RWPE2 (cell line): ENCODE measurements around the gene RAB13.

ENCODE experiments used
- ATAC-seq: fragments of 200-7000 bp; cut with Tn5 transposase; 3 replicates; pipeline ENCODE4 v1.9.1; 2021; ENCODE audit warnings: low read depth
- DNase-seq: peaks from one replicate; pipeline ENCODE4 v3.0.0-alpha.2; 2020; ENCODE audit warnings: low spot score
- H3K27ac ChIP-seq: fragments of 450-650 bp; 2 replicates; pipeline ENCODE4 v1.5.1; 2017; ENCODE audit warnings: mild to moderate bottlenecking; ENCODE audit not compliant: poor library complexity, severe bottlenecking
- H3K27me3 ChIP-seq: fragments of 250-450 bp; sonication (Bioruptor Pico); 2 replicates; pipeline ENCODE4 v1.5.1; 2021; ENCODE audit warnings: mild to moderate bottlenecking, moderate library complexity; ENCODE audit not compliant: insufficient read depth, poor library complexity, severe bottlenecking
- H3K36me3 ChIP-seq: fragments of 250-450 bp; sonication (Bioruptor Pico); 2 replicates; pipeline ENCODE4 v1.5.1; 2020; ENCODE audit warnings: low read depth, mild to moderate bottlenecking, moderate library complexity
- H3K4me1 ChIP-seq: fragments of 250-450 bp; sonication (Bioruptor Pico); 2 replicates; pipeline ENCODE4 v1.5.1; 2021; ENCODE audit warnings: mild to moderate bottlenecking, moderate library complexity; ENCODE audit not compliant: insufficient read depth, poor library complexity, severe bottlenecking
- H3K4me3 ChIP-seq: fragments of 250-450 bp; sonication (Bioruptor Pico); 2 replicates; pipeline ENCODE4 v1.5.1; 2021; ENCODE audit warnings: mild to moderate bottlenecking, moderate library complexity; ENCODE audit not compliant: severe bottlenecking
- H3K9me3 ChIP-seq: fragments of 250-450 bp; sonication (Bioruptor Pico); 2 replicates; pipeline ENCODE4 v1.5.1; 2021; ENCODE audit warnings: mild to moderate bottlenecking, moderate library complexity; ENCODE audit not compliant: severe bottlenecking
- TF ChIP-seq, protein P1 (sequence below): fragments of 450-650 bp; IDR thresholded peaks from one replicate; pipeline ENCODE4 v1.5.1; 2017; ENCODE audit warnings: mild to moderate bottlenecking, moderate library complexity; ENCODE audit not compliant: poor library complexity, severe bottlenecking

Gene RAB13

DNA sequence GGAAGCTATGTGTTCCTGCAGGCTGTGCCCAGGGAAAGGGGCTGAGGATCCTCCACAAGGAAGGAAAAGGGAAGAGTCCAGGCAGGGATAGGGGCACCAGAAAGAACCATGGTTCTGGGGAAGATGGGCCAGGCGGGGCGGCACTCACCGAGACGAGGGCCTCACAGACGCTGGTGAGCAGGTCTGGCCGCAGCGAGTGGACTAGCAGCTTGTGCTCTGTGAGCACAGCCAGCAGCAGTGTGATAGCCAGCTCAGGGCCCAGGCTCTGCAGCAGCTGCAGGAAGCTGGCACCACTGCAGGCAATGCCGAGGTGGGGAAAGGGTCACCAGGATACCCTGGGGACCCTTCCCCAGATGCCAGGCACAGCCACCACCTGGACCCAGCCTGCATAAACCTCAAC is 45.4 kb downstream of the RAB13 start:
- DNase-seq (no peak), ATAC-seq (no peak)
- Histone ChIP-seq H3K36me3 (peaks cover 73% of the 10 kb centered on the region), H3K27ac (no peak overlapping the region), H3K27me3 (no peaks in the 10 kb centered on the region), H3K9me3 (no peaks in the 10 kb centered on the region), H3K4me3 (no peak overlapping the region), H3K4me1 (no peaks in the 10 kb centered on the region)
- TF ChIP-seq, protein P1, sequence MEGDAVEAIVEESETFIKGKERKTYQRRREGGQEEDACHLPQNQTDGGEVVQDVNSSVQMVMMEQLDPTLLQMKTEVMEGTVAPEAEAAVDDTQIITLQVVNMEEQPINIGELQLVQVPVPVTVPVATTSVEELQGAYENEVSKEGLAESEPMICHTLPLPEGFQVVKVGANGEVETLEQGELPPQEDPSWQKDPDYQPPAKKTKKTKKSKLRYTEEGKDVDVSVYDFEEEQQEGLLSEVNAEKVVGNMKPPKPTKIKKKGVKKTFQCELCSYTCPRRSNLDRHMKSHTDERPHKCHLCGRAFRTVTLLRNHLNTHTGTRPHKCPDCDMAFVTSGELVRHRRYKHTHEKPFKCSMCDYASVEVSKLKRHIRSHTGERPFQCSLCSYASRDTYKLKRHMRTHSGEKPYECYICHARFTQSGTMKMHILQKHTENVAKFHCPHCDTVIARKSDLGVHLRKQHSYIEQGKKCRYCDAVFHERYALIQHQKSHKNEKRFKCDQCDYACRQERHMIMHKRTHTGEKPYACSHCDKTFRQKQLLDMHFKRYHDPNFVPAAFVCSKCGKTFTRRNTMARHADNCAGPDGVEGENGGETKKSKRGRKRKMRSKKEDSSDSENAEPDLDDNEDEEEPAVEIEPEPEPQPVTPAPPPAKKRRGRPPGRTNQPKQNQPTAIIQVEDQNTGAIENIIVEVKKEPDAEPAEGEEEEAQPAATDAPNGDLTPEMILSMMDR: no peak

DNA sequence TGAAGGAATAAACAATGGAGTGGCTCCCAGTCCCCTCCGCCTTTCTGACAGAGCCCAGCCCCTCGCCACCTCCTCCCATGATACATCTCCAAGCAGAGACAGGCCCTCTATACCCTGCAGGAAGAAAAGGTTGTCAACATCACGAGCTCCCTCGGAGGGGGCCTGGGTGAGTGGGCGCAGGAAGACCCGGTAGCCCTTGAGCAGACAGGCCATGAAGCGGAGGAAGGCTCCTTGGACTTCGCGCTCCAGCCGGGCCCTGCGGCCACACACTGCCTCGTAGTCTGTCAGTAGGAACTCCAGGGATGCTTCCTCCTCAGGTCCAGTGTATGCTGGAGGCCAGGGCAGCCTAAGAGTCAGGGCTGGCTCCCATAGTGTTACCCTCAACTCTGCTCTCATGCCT is 46.7 kb downstream of the RAB13 start:
- no peak for DNase-seq
- no peak overlapping the region for H3K4me3 ChIP-seq
- TF ChIP-seq, protein P1: no peak
- H3K27me3 ChIP-seq: no peaks in the 10 kb centered on the region
- H3K36me3 ChIP-seq: peaks cover 83% of the 10 kb centered on the region
- no peaks in the 10 kb centered on the region for H3K4me1 ChIP-seq
- H3K9me3 ChIP-seq: no peaks in the 10 kb centered on the region
- no peak overlapping the region for H3K27ac ChIP-seq
- ATAC-seq: no peak

DNA sequence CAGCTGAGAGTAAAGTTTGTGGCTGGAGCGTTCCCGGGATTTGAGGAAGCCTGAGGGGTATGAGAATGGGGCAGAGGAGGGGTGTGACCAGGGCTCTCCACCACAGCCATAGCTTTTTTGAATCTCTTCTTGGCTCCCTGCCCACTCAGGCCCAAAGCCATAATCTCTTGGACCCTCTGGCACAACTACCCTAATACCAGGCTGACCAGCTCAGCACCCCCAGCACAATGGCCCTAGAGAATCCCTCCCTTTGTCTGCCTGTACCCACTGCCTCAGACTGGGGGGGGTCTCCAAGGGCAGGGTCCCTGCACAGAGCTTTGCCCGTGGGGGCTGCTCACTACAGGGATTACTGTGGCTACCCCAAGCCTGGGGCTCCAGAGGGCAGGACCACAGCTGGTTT is 47.1 kb downstream of the RAB13 start:
- H3K9me3 ChIP-seq: no peaks in the 10 kb centered on the region
- no peak overlapping the region for H3K27ac ChIP-seq
- no peaks in the 10 kb centered on the region for H3K27me3 ChIP-seq
- peaks cover 86% of the 10 kb centered on the region for H3K36me3 ChIP-seq
- ATAC-seq (no peak), DNase-seq (no peak)
- H3K4me3 ChIP-seq: no peak overlapping the region
- TF ChIP-seq, protein P1: no peak
- H3K4me1 ChIP-seq: no peaks in the 10 kb centered on the region

- TF ChIP-seq, protein P1: no peak
- no peak for DNase-seq
- Histone ChIP-seq H3K9me3 (no peaks in the 10 kb centered on the region), H3K27ac (no peak overlapping the region), H3K36me3 (peaks cover 83% of the 10 kb centered on the region), H3K4me1 (no peaks in the 10 kb centered on the region), H3K27me3 (no peaks in the 10 kb centered on the region), H3K4me3 (no peak overlapping the region)
- ATAC-seq: no peak
These were observed 48.8 kb downstream of the RAB13 start for GRCh38 chr1:153937331-153937730.

DNA sequence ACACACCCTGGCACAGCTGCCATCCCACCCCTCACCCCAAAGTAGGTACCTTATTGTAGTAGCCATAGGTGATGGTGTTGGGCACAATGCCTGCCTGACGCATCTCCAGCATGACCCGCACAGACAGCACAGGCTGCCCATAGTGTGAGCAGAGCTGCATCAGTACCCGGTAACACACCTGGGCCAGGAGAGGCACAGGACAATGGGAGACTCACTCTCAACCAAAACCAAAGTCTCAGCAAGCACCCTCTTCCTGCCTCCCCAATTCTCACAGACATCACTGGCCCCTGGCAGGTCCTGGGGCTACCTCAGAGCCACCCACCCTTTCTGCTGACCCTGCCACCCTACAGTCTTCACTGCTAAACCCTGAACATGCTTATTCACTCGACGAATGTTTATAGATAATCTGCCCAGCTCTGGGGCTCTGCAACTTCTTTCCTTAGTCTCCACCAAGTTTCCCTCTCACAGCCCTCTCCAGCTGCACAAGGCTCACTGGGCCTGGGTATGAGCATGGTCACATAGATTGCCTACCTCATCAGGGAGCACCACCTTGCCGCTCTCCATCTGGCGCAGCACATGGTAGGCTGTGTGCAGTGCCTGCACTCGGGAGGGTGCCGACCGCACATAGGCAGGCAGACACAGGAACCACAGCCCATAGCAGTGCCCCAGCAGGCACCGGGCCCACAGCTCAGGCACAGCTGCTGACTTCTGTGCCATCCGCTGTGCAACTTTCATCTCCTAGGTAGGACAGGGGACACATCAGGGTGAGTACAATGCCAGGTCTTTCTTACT is 49.9 kb downstream of the RAB13 start:
- Histone ChIP-seq H3K27ac (no peak overlapping the region), H3K4me1 (no peaks in the 10 kb centered on the region), H3K36me3 (peaks cover 72% of the 10 kb centered on the region), H3K9me3 (no peaks in the 10 kb centered on the region), H3K27me3 (no peaks in the 10 kb centered on the region), H3K4me3 (no peak overlapping the region)
- TF ChIP-seq, protein P1: no peak
- DNase-seq (no peak), ATAC-seq (no peak)
